Ovary (tissue), 9 donors: ENCODE data around the gene CPEB4. TPM values are rescaled to one million over a fixed set of nuclear protein-coding genes. Genes with fewer than 3 reads are reported as not detected.

Experiments used
- DNase-seq, 5 donors: peaks; one replicate each; pipeline ENCODE4 v3.0.0-alpha.2; 2019 to 2020
- H3K27ac ChIP-seq, 2 donors: fragments of 200-600 bp; one replicate each; pipeline versions ENCODE4 v1.5.1 to v1.8.0; 2019 to 2022
- H3K27me3 ChIP-seq: fragments of 200-600 bp; one replicate; pipeline ENCODE4 v1.8.0; 2022
- H3K36me3 ChIP-seq: fragments of 200-600 bp; sonication (generic); one replicate; pipeline ENCODE4 v1.5.1; 2019
- H3K4me1 ChIP-seq: one replicate; pipeline ENCODE4 v1.8.1; 2013; ENCODE audit warnings: mild to moderate bottlenecking, moderate library complexity; ENCODE audit not compliant: insufficient read depth
- H3K4me3 ChIP-seq: fragments of 200-600 bp; sonication (generic); one replicate; pipeline ENCODE4 v1.5.1; 2017
- H3K9me3 ChIP-seq, 2 donors: fragments of 200-600 bp in 1 of 2; sonication (generic) in 1 of 2; one replicate each; pipeline versions ENCODE4 v1.5.1 to v1.8.1; 2013 to 2019; ENCODE audit warnings: mild to moderate bottlenecking in 1 of 2, moderate library complexity in 1 of 2
- CTCF ChIP-seq, 3 donors: fragments of 450-650 bp in 2 of 3; fragments of 200-600 bp in 1 of 3; IDR thresholded peaks; one replicate each; pipeline versions ENCODE4 v1.5.1 to v1.8.0; 2016 to 2022; ENCODE audit warnings: antibody characterized with exemption in 3 of 3, mild to moderate bottlenecking in 1 of 3
- EP300 ChIP-seq: sonication (generic); formaldehyde crosslinking; IDR thresholded peaks from one replicate; pipeline ENCODE4 v1.6.1; 2017; ENCODE audit warnings: antibody characterized with exemption
- POLR2A ChIP-seq: fragments of 450-650 bp; IDR thresholded peaks from one replicate; pipeline ENCODE4 v1.6.1; 2017; ENCODE audit warnings: antibody characterized with exemption, mild to moderate bottlenecking, moderate library complexity
- WGBS, 3 donors: extraction: QIAGEN DNeasy Blood & Tissue Kit in 1 of 3; methylation state at CpG; one replicate each; pipeline versions ENCODE4 v1.1.5 to v1.1.7; 2013 to 2017; 5-methylcytosine and 5-hydroxymethylcytosine counted together
- intact Hi-C, 4 donors: fragments of 100-400 bp; cut with DNase I; formaldehyde crosslinking; loops; one replicate each; pipeline versions ENCODE4 v1.11.0 to v1.15.1; 2022 to 2023
- polyA plus RNA-seq, 2 donors: library from polyadenylated mRNA; stranded (reverse); fragments of 200-250 nt in 1 of 2; fragments of 350-450 nt in 1 of 2; fragmentation: Illumina TruSeq in 1 of 2; extraction: RNeasy Lipid Tissue Mini Kit (QIAGEN cat#74804) in 1 of 2; gene quantifications; one replicate each; pipeline ENCODE4 v1.2.3, GENCODE V29; 2013 to 2014
- total RNA-seq, 7 donors: library from RNA; depleted of rRNA in 2 of 7; stranded (reverse); fragments of >200 nt in 2 of 7; fragmentation: NEBNext Ultra II Directional in 3 of 7; extraction: Animal tissue kit (Norgen Biotek cat#: 25700) in 3 of 7; gene quantifications; one replicate each; pipeline versions ENCODE4 v1.1.0 to v1.2.4, GENCODE V29; 2016 to 2023
- donor health status: DM: no; HTN: no; CAD: no; lungs with moderate emphysema.
- donor health status: DM: no; HTN: no; CAD: no.
- donor health status: Bipolar disorder and iron deficiency.
- donor health status: DM: yes; HTN: yes; CAD: no.
- donor health status: DM: no; HTN: no; CAD: no.
- donor health status: DM: yes; HTN: yes; CAD: no.

CPEB4 gene
- total and polyA plus RNA-seq, 9 donors = 7.2 to 50.1 (median 23.2) TPM

- no peak for DNase-seq
- Histone ChIP-seq H3K4me1 (peaks cover 13% of the 10 kb centered on the region), H3K36me3 (no peaks in the 10 kb centered on the region), H3K4me3 (no peak overlapping the region), H3K27me3 (no peaks in the 10 kb centered on the region), H3K27ac (no peak overlapping the region), H3K9me3 (no peaks in the 10 kb centered on the region)
- WGBS, 3 donors = 40 to 45% (median 44%) methylated on average over 6 of the region's 6 CpGs
- intact Hi-C loops = no loop called here
- TF ChIP-seq EP300 (no peak), CTCF (IDR thresholded peaks at IDR 0.05) (no peak), POLR2A (no peak)
Observed at GRCh38 chr5:173858021-173858669, 30.0 kb upstream of the CPEB4 start.

GRCh38 chr5:173858670-173859407 is 29.3 kb upstream of the CPEB4 start:
- intact Hi-C loops = no loop called here
- Histone ChIP-seq H3K36me3 (no peaks in the 10 kb centered on the region), H3K4me3 (no peak overlapping the region), H3K4me1 (peaks cover 13% of the 10 kb centered on the region), H3K27ac (no peak overlapping the region), H3K9me3 (no peaks in the 10 kb centered on the region), H3K27me3 (no peaks in the 10 kb centered on the region)
- DNase-seq = peak in 1 of 5 donors; percentile 23
- WGBS, 3 donors = 41 to 53% (median 45%) methylated on average over 4 of the region's 4 CpGs
- no peak for TF ChIP-seq EP300
- no peak for TF ChIP-seq POLR2A
- no peak for TF ChIP-seq CTCF (IDR thresholded peaks at IDR 0.05)

- Histone ChIP-seq H3K27me3 (no peaks in the 10 kb centered on the region), H3K9me3 (no peaks in the 10 kb centered on the region), H3K36me3 (no peaks in the 10 kb centered on the region), H3K4me3 (no peak overlapping the region), H3K27ac (no peak overlapping the region), H3K4me1 (peaks cover 13% of the 10 kb centered on the region)
- DNase-seq = no peak
- no peak for TF ChIP-seq EP300
- TF ChIP-seq CTCF (IDR thresholded peaks at IDR 0.05) = no peak
- TF ChIP-seq POLR2A = no peak
- intact Hi-C loops = no loop called here
- WGBS, 3 donors = 81 to 83% (median 82%) methylated on average over 4 of the region's 4 CpGs
Observed at GRCh38 chr5:173859408-173860159, 28.6 kb upstream of the CPEB4 start.

- Histone ChIP-seq H3K27me3 (no peaks in the 10 kb centered on the region), H3K36me3 (no peaks in the 10 kb centered on the region), H3K27ac (no peak overlapping the region), H3K4me3 (no peak overlapping the region), H3K4me1 (peaks cover 13% of the 10 kb centered on the region), H3K9me3 (no peaks in the 10 kb centered on the region)
- 91 to 94% (median 93%) methylated on average over 4 of the region's 4 CpGs for WGBS, 3 donors
- no peak for DNase-seq
- intact Hi-C loops = no loop called here
- TF ChIP-seq POLR2A (no peak), CTCF (IDR thresholded peaks at IDR 0.05) (no peak), EP300 (no peak)
Observed at GRCh38 chr5:173862047-173862477, 26.1 kb upstream of the CPEB4 start.
